ENCODE data around the gene INF2. TPM values are rescaled to one million over a fixed set of nuclear protein-coding genes. Genes with fewer than 3 reads are reported as not detected.
"Not testable (repeated sequence)": the region's sequence is repeated elsewhere in the genome, so short reads cannot be mapped to it uniquely, and the experiment has no call there.

Gene INF2
- total RNA-seq, 5 donors from 2014 or later (not counting 1 experiment from before 2014, with no cell fraction given) = 72.7 to 128 (median 83.7) TPM

- no peak for DNase-seq
- Mint-ChIP-seq H3K4me3 (no peak overlapping the region), H3K4me1 (peaks cover 0 to 15% (median 5%) of the 10 kb centered on the region in 3 donors), H3K27ac (no peak overlapping the region), H3K36me3 (no peaks in the 10 kb centered on the region), H3K27me3 (no peaks in the 10 kb centered on the region), H3K9me3 (no peaks in the 10 kb centered on the region)
- CTCF ChIA-PET = no interaction called here
- Histone ChIP-seq H3K4me1 (ENCODE audit: control insufficient read depth in 1 of 2, extremely low read depth in 1 of 2, insufficient read depth in 2 of 2, low read length in 2 of 2) (peaks cover 0 to 15% of the 10 kb centered on the region in 2 experiments), H3K9me3 (no peaks in the 10 kb centered on the region), H3K27ac (ENCODE audit: low read length) (no peak overlapping the region), H3K36me3 (ENCODE audit: control insufficient read depth in 2 of 2, extremely low read depth in 1 of 2, insufficient read depth in 1 of 2, low read length in 1 of 2) (no peaks in the 10 kb centered on the region), H3K27me3 (replicated peaks in 1 of 2; ENCODE audit: control insufficient read depth in 2 of 2, extremely low read depth in 1 of 2, insufficient read depth in 2 of 2, low read length in 1 of 2) (peaks cover 0 to 18% of the 10 kb centered on the region in 2 experiments), H3K4me3 (ENCODE audit: control insufficient read depth in 1 of 2, extremely low read depth in 1 of 2, low read length in 1 of 2) (no peak overlapping the region)
- POLR2A ChIA-PET = no interaction called here
- 89% methylated on average over 5 of the region's 9 CpGs for WGBS (ENCODE audit: insufficient coverage)
- no peak for ATAC-seq (replicated peaks in 1 of 4)
These were observed 58.5 kb downstream of the INF2 start for GRCh38 chr14:104747876-104748275.

DNA sequence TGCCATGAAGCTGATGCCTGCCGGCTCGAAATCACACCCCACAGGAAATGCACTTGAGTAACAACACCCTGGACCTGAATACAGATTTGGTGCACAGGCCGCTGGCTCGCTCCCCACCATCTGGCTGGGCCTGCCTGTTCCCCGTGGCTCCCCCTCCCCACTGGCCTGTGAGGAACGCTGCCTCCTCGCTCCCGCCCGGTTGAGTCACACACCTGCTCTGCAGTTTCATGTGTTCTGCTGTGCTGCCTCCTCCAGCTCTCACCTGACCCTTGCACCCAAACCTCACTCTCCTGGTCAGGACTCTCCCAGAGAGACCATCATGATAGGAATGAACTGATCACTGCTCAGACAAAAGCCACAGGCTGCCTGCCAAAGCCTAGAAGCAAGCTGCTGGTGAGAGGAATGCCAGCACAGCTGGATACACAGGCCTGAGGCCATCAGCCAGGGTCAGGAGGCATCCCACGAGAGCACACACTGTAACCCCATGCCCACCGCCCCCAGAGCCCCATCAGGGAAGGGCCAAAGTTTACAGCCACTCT lies 59.8 kb downstream of the INF2 start:
- Mint-ChIP-seq H3K9me3 (no peaks in the 10 kb centered on the region), H3K27ac (no peak overlapping the region), H3K27me3 (no peaks in the 10 kb centered on the region), H3K36me3 (no peaks in the 10 kb centered on the region), H3K4me1 (peaks cover 8 to 25% (median 13%) of the 10 kb centered on the region in 3 donors), H3K4me3 (no peak overlapping the region)
- no peaks in the 10 kb centered on the region for H3K9me3 ChIP-seq
- CTCF ChIA-PET = no interaction called here
- peaks cover 0 to 13% of the 10 kb centered on the region in 2 experiments for H3K27me3 ChIP-seq (replicated peaks in 1 of 2; ENCODE audit: control insufficient read depth in 2 of 2, extremely low read depth in 1 of 2, insufficient read depth in 2 of 2, low read length in 1 of 2)
- no peak overlapping the region for H3K4me3 ChIP-seq (ENCODE audit: control insufficient read depth in 1 of 2, extremely low read depth in 1 of 2, low read length in 1 of 2)
- POLR2A ChIA-PET = no interaction called here
- no peak overlapping the region for H3K27ac ChIP-seq (ENCODE audit: low read length)
- WGBS (ENCODE audit: insufficient coverage) = 83% methylated on average over 10 of the region's 11 CpGs
- H3K36me3 ChIP-seq (ENCODE audit: control insufficient read depth in 2 of 2, extremely low read depth in 1 of 2, insufficient read depth in 1 of 2, low read length in 1 of 2) = no peaks in the 10 kb centered on the region
- ATAC-seq (replicated peaks in 1 of 4) (no peak), DNase-seq (no peak)
- peaks cover 5 to 25% of the 10 kb centered on the region in 2 experiments for H3K4me1 ChIP-seq (ENCODE audit: control insufficient read depth in 1 of 2, extremely low read depth in 1 of 2, insufficient read depth in 2 of 2, low read length in 2 of 2)

DNA sequence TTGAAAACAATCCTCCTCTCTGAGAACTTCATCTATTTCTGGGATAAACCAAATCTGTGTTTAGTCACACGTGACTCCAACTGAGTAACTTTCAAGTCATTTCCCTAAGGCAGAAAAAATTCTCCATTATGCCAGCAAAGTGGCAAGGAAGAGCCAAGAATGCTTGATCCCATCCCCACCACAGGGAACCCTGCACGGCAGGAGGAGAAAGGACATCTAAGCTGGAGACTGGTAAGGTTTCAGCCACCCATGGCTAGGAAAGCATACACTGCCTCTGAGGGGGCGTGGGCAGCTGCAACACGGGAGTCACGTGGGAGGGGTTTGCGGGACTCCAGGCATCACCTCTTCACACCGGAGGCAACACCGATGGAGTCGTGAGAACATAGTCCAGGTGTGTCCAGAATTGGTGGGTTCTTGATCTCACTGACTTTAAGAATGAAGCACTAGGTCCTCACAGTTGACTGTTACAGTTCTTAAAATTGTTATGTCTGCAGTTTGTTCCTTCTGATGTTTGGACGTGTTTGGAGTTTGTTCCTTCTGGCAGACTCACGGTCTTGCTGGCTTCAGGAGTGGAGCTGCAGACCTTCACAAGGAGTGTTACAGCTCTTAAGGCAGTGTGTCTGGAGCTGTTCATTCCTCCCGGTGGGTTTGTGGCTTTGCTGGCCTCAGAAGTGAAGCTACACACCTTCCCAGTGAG lies 60.8 kb downstream of the INF2 start:
- no peak overlapping the region for H3K27ac ChIP-seq (ENCODE audit: low read length)
- Mint-ChIP-seq H3K4me3 (peak overlapping the region in 1 of 3 donors; percentile 4), H3K36me3 (no peaks in the 10 kb centered on the region), H3K4me1 (peaks cover 18 to 35% (median 21%) of the 10 kb centered on the region in 3 donors), H3K27me3 (no peaks in the 10 kb centered on the region), H3K9me3 (no peaks in the 10 kb centered on the region), H3K27ac (peak overlapping the region in 1 of 2 donors; percentile 34)
- ChIA-PET CTCF (interaction anchor here in 1 of 2 donors (0.6 to 1.1 kb wide), 2 partner anchors 18 to 659 kb away, joined by 3 to 4 read pairs; no protein-coding TSS in a partner anchor), POLR2A (no interaction called here)
- H3K9me3 ChIP-seq = no peaks in the 10 kb centered on the region
- peaks cover 10 to 35% of the 10 kb centered on the region in 2 experiments for H3K4me1 ChIP-seq (ENCODE audit: control insufficient read depth in 1 of 2, extremely low read depth in 1 of 2, insufficient read depth in 2 of 2, low read length in 2 of 2)
- DNase-seq (no peak), ATAC-seq (replicated peaks in 1 of 4) (no peak)
- 81% methylated on average over 11 of the region's 12 CpGs for WGBS (ENCODE audit: insufficient coverage)
- no peak overlapping the region for H3K4me3 ChIP-seq (ENCODE audit: control insufficient read depth in 1 of 2, extremely low read depth in 1 of 2, low read length in 1 of 2)
- peaks cover 0 to 11% of the 10 kb centered on the region in 2 experiments for H3K27me3 ChIP-seq (replicated peaks in 1 of 2; ENCODE audit: control insufficient read depth in 2 of 2, extremely low read depth in 1 of 2, insufficient read depth in 2 of 2, low read length in 1 of 2)
- peaks cover 0 to under 1% of the 10 kb centered on the region in 2 donors for H3K36me3 ChIP-seq (ENCODE audit: control insufficient read depth in 2 of 2, extremely low read depth in 1 of 2, insufficient read depth in 1 of 2, low read length in 1 of 2)

- ATAC-seq (replicated peaks in 1 of 4); POLR2A ChIA-PET; H3K9me3 ChIP-seq; H3K27me3 Mint-ChIP-seq; H3K27ac Mint-ChIP-seq; H3K36me3 Mint-ChIP-seq; H3K27ac ChIP-seq (ENCODE audit: low read length); H3K36me3 ChIP-seq (ENCODE audit: control insufficient read depth in 2 of 2, extremely low read depth in 1 of 2, insufficient read depth in 1 of 2, low read length in 1 of 2); H3K9me3 Mint-ChIP-seq; H3K4me3 ChIP-seq (ENCODE audit: control insufficient read depth in 1 of 2, extremely low read depth in 1 of 2, low read length in 1 of 2); DNase-seq: not testable (repeated sequence)
- Mint-ChIP-seq H3K4me1 (peaks cover 22 to 39% (median 25%) of the 10 kb centered on the region in 3 donors), H3K4me3 (peak overlapping the region in 2 of 3 donors; percentile 24 to 47)
- CTCF ChIA-PET = interaction anchor here in 1 of 2 donors (0.6 to 1.1 kb wide), 2 partner anchors 18 to 659 kb away, joined by 3 to 4 read pairs; no protein-coding TSS in a partner anchor
- WGBS (ENCODE audit: insufficient coverage) = 83% methylated on average over 3 of the region's 5 CpGs
- peaks cover 0 to 11% of the 10 kb centered on the region in 2 experiments for H3K27me3 ChIP-seq (replicated peaks in 1 of 2; ENCODE audit: control insufficient read depth in 2 of 2, extremely low read depth in 1 of 2, insufficient read depth in 2 of 2, low read length in 1 of 2)
- peaks cover 10 to 39% of the 10 kb centered on the region in 2 experiments for H3K4me1 ChIP-seq (ENCODE audit: control insufficient read depth in 1 of 2, extremely low read depth in 1 of 2, insufficient read depth in 2 of 2, low read length in 2 of 2)
These were observed 61.3 kb downstream of the INF2 start for GRCh38 chr14:104750753-104751057.

GRCh38 chr14:104751539-104752422 lies 62.4 kb downstream of the INF2 start:
- Mint-ChIP-seq H3K9me3 (no peaks in the 10 kb centered on the region), H3K27ac (peak overlapping the region; percentile 84 to 93), H3K27me3 (no peaks in the 10 kb centered on the region), H3K4me1 (peaks cover 29 to 40% (median 34%) of the 10 kb centered on the region in 3 donors), H3K4me3 (peak overlapping the region; percentile 88 to 93 (median 90)), H3K36me3 (peaks cover 3% of the 10 kb centered on the region)
- POLR2A ChIA-PET = interaction anchor here (0.8 to 1.3 kb wide), 2 partner anchors 12 to 19 kb away, joined by 3 to 4 read pairs; no protein-coding TSS in a partner anchor
- Histone ChIP-seq H3K36me3 (ENCODE audit: control insufficient read depth in 2 of 2, extremely low read depth in 1 of 2, insufficient read depth in 1 of 2, low read length in 1 of 2) (peaks cover 0 to 16% of the 10 kb centered on the region in 2 donors), H3K9me3 (no peaks in the 10 kb centered on the region), H3K27me3 (replicated peaks in 1 of 2; ENCODE audit: control insufficient read depth in 2 of 2, extremely low read depth in 1 of 2, insufficient read depth in 2 of 2, low read length in 1 of 2) (peaks cover 0 to 11% of the 10 kb centered on the region in 2 experiments), H3K4me3 (ENCODE audit: control insufficient read depth in 1 of 2, extremely low read depth in 1 of 2, low read length in 1 of 2) (peak overlapping the region; percentile 74 to 86), H3K27ac (ENCODE audit: low read length) (peak overlapping the region; percentile 65), H3K4me1 (ENCODE audit: control insufficient read depth in 1 of 2, extremely low read depth in 1 of 2, insufficient read depth in 2 of 2, low read length in 2 of 2) (peaks cover 10 to 42% of the 10 kb centered on the region in 2 experiments)
- DNase-seq (peak in 8 of 35 experiments; percentile 5 to 21 (median 16)), ATAC-seq (replicated peaks in 1 of 4) (no peak)
- 70% methylated on average over 47 of the region's 90 CpGs for WGBS (ENCODE audit: insufficient coverage)
- CTCF ChIA-PET = interaction anchor here (0.6 to 1.7 kb wide), 8 partner anchors 11 to 756 kb away, joined by 3 to 11 read pairs (median 4); partner anchors contain the start of gene ADSS1 (in 1 of the 2)

DNA sequence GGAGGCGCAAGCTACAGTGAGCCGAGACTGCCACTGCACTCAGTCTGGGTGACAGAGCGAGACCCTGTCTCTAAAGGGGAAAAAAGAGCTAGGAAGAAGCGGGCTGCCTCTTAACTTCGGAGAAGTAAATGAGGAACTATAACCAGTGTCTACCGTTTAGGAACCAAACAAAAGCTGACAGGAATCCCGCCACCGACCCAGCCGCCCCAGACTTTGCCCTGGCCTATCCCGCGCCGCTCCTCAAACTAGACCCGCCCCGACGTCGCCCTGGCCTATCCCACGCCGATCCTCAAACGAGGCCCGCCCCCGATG lies 63.0 kb downstream of the INF2 start:
- Histone ChIP-seq H3K27ac (ENCODE audit: low read length) (peak overlapping the region; percentile 65), H3K4me3 (ENCODE audit: control insufficient read depth in 1 of 2, extremely low read depth in 1 of 2, low read length in 1 of 2) (peak overlapping the region; percentile 74 to 86), H3K27me3 (replicated peaks in 1 of 2; ENCODE audit: control insufficient read depth in 2 of 2, extremely low read depth in 1 of 2, insufficient read depth in 2 of 2, low read length in 1 of 2) (peaks cover 0 to 11% of the 10 kb centered on the region in 2 experiments), H3K4me1 (ENCODE audit: control insufficient read depth in 1 of 2, extremely low read depth in 1 of 2, insufficient read depth in 2 of 2, low read length in 2 of 2) (peaks cover 10 to 48% of the 10 kb centered on the region in 2 experiments), H3K9me3 (no peaks in the 10 kb centered on the region), H3K36me3 (ENCODE audit: control insufficient read depth in 2 of 2, extremely low read depth in 1 of 2, insufficient read depth in 1 of 2, low read length in 1 of 2) (peaks cover 0 to 22% of the 10 kb centered on the region in 2 donors)
- Mint-ChIP-seq H3K27ac (peak overlapping the region; percentile 84 to 93), H3K36me3 (peaks cover 7% of the 10 kb centered on the region), H3K27me3 (no peaks in the 10 kb centered on the region), H3K4me3 (peak overlapping the region; percentile 88 to 93 (median 90)), H3K4me1 (peaks cover 35 to 45% (median 39%) of the 10 kb centered on the region in 3 donors), H3K9me3 (no peaks in the 10 kb centered on the region)
- ChIA-PET POLR2A (interaction anchor here (0.8 to 1.3 kb wide), 2 partner anchors 12 to 18 kb away, joined by 3 to 4 read pairs; no protein-coding TSS in a partner anchor), CTCF (interaction anchor here (0.6 to 1.7 kb wide), 9 partner anchors 10 to 619 kb away, joined by 3 to 11 read pairs (median 4); partner anchors contain the start of gene ADSS1 (in 1 of the 2))
- DNase-seq (no peak), ATAC-seq (replicated peaks in 1 of 4) (no peak)
- 1% methylated on average over 21 of the region's 21 CpGs for WGBS (ENCODE audit: insufficient coverage)
